ENCODE results near the gene RGS11.

The RGS11 gene

DNA sequence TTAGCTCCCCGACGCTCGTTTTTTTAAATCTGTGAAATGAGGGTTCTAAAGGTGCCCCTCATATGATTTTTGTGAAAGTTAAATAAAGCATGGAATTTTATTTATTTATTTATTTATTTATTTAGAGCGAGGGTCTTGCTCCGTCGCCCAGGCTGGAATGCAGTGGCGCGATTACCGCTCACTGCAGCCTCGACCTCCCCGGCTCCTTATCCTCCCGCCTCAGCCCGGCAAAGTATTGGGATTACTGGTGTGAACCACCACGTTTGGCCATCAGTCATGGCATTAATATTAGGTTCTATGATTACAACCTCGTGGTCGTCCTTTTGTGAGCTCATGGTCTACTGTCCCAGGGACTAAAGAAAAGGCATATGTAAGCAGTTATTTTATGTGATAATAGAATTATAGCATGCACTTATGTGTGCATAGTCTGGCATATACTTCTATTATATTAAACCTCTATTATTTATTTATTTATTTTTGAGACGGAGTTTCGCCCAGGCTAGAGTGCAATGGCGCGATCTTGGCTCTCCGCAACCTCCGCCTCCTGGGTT lies 45.9 kb downstream of the RGS11 start:
- DNase-seq (ENCODE audit: low read depth in 2 of 2), result no peak

DNA sequence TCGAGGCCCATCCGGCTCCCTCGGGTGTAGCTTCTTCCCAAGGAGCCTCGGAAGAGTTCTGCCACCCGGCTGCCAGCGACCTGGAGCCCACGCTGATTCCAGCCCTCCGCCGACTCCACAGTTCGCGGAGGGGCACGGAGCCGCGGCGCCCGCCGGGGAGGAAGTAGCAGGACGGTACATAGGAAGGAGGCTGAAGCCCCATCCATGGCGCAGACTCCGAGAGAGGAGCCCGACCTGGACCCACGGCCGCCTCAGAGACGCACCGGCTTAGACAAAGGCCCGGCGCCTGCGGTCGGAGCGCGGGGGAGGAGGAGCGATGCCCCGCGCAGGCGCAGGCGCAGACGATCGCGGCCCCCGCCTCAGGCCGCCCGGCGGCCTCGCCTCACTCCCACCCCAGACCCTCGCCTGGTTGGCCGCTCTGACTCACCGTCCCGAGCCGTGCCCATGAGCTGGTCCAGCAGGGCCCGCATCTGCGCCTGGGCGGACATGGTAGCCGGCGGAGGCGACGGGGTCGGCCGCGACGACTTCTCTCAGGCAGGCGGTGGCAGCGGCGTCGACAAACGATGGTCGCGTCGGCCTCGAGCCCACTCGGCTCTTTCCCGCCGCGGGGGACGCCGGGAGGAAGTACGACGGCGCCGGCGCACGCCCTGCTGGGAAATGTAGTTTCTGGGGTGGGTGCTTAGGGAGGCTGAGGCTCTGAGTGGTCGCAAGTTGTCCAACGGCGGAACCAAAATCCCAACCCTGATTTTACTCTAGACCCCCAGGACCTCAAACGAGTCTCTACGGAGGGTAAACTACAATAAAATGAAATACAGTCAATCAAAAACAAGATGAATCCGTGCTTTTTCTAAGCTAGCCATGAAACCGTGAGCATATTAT lies 46.7 kb downstream of the RGS11 start, which contains the start of gene LUC7L:
TSS of gene LUC7L (minus strand) at position 598 of the 879 bp plus-strand sequence. CDS start at position 488, 110 bp downstream.
- peak; percentile 79 to 80 for DNase-seq (ENCODE audit: low read depth in 2 of 2)

DNA sequence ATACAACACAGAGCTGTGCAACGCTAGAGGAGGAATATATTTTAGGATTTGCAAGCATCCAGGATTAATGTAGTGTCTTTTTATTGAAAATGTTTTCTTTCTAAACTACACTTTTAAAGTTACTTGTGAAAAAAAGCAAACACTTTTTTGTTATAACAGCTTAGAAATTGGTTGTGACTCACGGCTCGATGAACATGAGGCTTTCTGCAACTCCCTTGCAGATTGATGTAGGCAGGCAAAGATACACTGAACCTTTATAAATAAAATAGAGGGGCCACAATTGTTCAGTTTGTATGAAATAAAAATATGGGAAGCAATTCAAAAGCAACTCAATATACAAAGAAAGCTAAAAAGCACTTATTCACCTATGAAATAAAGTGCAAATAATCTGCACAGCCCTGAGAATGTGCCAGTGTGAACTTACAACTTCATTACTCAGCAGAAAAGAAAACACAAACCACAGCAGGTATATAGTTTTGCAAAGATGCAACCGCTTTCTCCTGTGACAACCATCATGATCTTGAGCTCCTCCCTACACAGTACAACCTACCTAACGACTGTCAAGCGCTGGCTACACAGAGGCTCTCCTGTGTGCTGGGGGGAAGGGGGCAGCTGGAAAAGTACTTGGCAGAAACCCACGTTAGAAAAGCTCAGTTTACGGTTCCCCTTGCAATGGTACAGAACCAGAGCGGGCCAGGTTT lies 47.4 kb downstream of the RGS11 start:
- DNase-seq (ENCODE audit: low read depth in 2 of 2), result no peak

DNA sequence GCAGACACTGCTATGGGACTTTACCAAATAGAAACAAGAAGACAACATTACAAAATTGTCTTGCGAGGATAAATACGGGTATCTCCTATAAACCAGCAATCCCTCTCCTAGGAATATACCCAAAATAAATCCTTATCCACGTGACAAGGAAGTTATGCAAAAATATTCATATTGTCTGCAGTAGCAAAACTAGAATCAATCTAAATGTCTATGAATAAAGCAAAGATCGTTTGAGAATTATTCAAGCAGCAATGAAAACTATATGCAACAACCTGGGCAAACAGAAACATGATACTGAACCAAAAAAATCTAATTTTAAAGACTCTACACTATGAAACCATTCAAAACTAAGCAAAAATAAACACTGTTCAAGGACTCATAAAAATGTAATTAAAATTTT lies 55.7 kb downstream of the RGS11 start:
- DNase-seq (ENCODE audit: low read depth in 2 of 2), result no peak
